GM18507 (cell line): ENCODE data around the gene RPSA.
"Not testable (repeated sequence)": the region's sequence is repeated elsewhere in the genome, so short reads cannot be mapped to it uniquely, and the experiment has no call there.

ENCODE experiments used
- DNase-seq: peaks from one replicate; pipeline ENCODE4 v3.0.0; 2011; ENCODE audit warnings: low read depth; ENCODE audit not compliant: insufficient read length; ENCODE audit errors: extremely low spot score
- FAIRE-seq: peaks from 2 replicates; lab custom pipeline; 2011; peaks lifted over from hg19 to GRCh38; lab: Jason Lieb, UNC

Gene RPSA

GRCh38 chr3:39448506-39449233 is 42.1 kb downstream of the RPSA start:
- no peak for FAIRE-seq
- no peak for DNase-seq

- FAIRE-seq (no peak), DNase-seq (no peak)
Measured at GRCh38 chr3:39449796-39450195, 43.3 kb downstream of the RPSA start.

GRCh38 chr3:39453134-39453533 is 46.6 kb downstream of the RPSA start:
- FAIRE-seq, result peak; percentile 12
- no peak for DNase-seq

- not testable (repeated sequence) for DNase-seq, FAIRE-seq
Measured at GRCh38 chr3:39453872-39454271, 47.4 kb downstream of the RPSA start.

- no peak for FAIRE-seq
Measured at GRCh38 chr3:39454591-39455217, 48.2 kb downstream of the RPSA start.

GRCh38 chr3:39456159-39456558 is 49.6 kb downstream of the RPSA start:
- FAIRE-seq, result no peak
- no peak for DNase-seq

More at GRCh38 chr3:39454591-39455217, 48.2 kb downstream of the RPSA start:
- no peak for DNase-seq

- FAIRE-seq (no peak), DNase-seq (no peak)
Measured at GRCh38 chr3:39457361-39457760, 50.8 kb downstream of the RPSA start.

GRCh38 chr3:39458579-39458978 is 52.1 kb downstream of the RPSA start:
- DNase-seq, FAIRE-seq: not testable (repeated sequence)

- no peak for DNase-seq
- no peak for FAIRE-seq
Measured at GRCh38 chr3:39460677-39461076, 54.2 kb downstream of the RPSA start.
